Fibroblast of pulmonary artery (primary cell): ENCODE results near the gene SRPK2.

Experiments
- DNase-seq: peaks from one replicate; pipeline ENCODE4 v3.0.0-alpha.2; 2010; ENCODE audit warnings: low read depth
- H3K4me3 ChIP-seq: replicated peaks from 2 replicates; pipeline ENCODE4 v1.5.1; 2011; ENCODE audit warnings: low read depth, mild to moderate bottlenecking, control low read depth, low read length, moderate library complexity
- CTCF ChIP-seq: IDR thresholded peaks from 2 replicates; pipeline ENCODE4 v1.5.1; 2011; ENCODE audit warnings: mild to moderate bottlenecking, control low read depth, low read length, inconsistent platforms; ENCODE audit errors: missing control alignments

Gene SRPK2

GRCh38 chr7:105136221-105136620, 252.5 kb downstream of the SRPK2 start:
- H3K4me3 ChIP-seq, result no peak overlapping the region
- DNase-seq, result no peak
- peak; percentile 23 for TF ChIP-seq CTCF

- no peak for TF ChIP-seq CTCF
- no peak overlapping the region for H3K4me3 ChIP-seq
- DNase-seq, result no peak
Observed at GRCh38 chr7:105133986-105134655, 254.6 kb downstream of the SRPK2 start.

GRCh38 chr7:105133358-105133757, 255.4 kb downstream of the SRPK2 start:
- no peak for DNase-seq
- H3K4me3 ChIP-seq, result no peak overlapping the region
- no peak for TF ChIP-seq CTCF

- H3K4me3 ChIP-seq, result no peak overlapping the region
- DNase-seq, result no peak
- no peak for TF ChIP-seq CTCF
Observed at GRCh38 chr7:105132835-105133234, 255.9 kb downstream of the SRPK2 start.

GRCh38 chr7:105132335-105132734, 256.4 kb downstream of the SRPK2 start:
- no peak for TF ChIP-seq CTCF
- no peak for DNase-seq
- H3K4me3 ChIP-seq, result no peak overlapping the region

- DNase-seq, result no peak
- TF ChIP-seq CTCF, result no peak
- H3K4me3 ChIP-seq, result no peak overlapping the region
Observed at GRCh38 chr7:105131890-105132289, 256.8 kb downstream of the SRPK2 start.

- no peak for TF ChIP-seq CTCF
- peak; percentile 25 for DNase-seq
Observed at GRCh38 chr7:105131033-105131656, 257.6 kb downstream of the SRPK2 start.

More at GRCh38 chr7:105131033-105131656, 257.6 kb downstream of the SRPK2 start:
- no peak overlapping the region for H3K4me3 ChIP-seq
